HG03139 (cell line): ENCODE data around the gene ELOVL5.
"Not testable (repeated sequence)": the region's sequence is repeated elsewhere in the genome, so short reads cannot be mapped to it uniquely, and the experiment has no call there.

Experiments used
- ATAC-seq: cut with Tn5 transposase; IDR thresholded peaks from one replicate; pipeline ENCODE4 v1.9.1; 2021; ENCODE audit not compliant: unreplicated experiment

The ELOVL5 gene

DNA sequence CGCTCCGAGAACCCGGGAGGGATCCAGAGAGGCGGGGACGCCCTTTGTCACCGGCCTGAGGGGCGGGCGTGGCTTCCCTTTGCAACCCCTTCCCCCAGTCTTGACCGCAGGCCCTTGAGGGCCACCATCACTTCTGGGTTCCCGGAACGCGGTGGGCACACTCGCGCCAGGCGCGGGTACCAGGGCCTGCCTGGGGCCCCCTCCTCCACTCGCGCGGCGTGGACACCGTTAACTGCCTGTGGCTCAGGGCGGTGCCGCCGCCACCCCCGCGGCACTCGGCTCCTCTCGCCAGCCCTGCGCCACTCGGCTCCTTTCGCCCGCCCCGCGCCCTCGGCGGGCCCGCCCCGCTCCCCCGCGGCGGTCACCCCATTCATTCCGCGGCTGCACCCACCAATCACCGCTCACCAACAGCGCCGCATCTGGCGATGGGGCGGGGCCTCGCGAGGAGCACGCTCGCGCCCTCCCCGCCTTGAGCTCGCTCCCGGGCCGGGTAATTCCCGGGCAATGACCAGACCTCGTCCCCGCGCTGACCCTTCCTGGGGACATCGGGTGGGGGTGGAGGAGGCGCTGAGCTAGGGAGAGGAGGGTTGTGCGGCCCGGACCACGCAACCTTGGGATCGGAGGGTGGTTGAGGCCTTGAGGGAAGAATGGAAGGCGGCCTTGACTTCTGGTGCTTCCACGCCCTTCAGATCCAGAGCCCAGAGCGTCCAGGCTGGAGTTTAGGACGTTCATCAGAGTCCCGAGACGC, 10.5 kb upstream of the ELOVL5 start:
- peak; percentile 95 for ATAC-seq

DNA sequence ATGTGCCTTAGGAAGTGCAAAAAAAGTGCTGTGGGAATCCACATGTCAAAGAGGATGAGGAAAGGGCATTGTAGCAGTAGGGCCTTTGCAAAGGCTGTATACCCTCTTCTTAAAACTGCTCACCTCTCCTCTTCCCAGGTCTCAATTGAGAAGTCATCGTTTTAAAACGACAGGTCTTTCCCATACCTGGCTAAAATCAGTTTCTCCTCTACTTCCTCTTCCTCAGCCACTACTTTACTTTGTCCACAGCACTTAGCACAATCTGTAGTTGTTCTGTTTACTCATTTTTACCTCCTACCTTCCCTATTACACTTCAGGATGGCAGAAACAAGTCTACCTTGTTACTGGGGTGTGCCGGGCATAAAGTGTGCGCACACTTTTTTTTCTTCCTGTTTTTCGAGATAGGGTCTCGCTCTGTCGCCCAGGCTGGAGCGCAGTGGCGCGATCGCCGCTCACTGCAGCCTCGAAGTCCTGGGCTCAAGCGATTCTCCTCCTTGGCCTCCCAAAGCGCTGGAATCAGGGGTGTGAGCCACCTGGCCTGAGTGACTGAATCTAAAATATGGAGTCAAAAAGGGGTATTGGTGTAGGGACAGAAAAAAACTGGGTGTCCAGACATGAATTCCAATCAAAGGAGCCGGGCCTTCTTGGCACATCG, 9.8 kb upstream of the ELOVL5 start:
- peak; percentile 3 for ATAC-seq

DNA sequence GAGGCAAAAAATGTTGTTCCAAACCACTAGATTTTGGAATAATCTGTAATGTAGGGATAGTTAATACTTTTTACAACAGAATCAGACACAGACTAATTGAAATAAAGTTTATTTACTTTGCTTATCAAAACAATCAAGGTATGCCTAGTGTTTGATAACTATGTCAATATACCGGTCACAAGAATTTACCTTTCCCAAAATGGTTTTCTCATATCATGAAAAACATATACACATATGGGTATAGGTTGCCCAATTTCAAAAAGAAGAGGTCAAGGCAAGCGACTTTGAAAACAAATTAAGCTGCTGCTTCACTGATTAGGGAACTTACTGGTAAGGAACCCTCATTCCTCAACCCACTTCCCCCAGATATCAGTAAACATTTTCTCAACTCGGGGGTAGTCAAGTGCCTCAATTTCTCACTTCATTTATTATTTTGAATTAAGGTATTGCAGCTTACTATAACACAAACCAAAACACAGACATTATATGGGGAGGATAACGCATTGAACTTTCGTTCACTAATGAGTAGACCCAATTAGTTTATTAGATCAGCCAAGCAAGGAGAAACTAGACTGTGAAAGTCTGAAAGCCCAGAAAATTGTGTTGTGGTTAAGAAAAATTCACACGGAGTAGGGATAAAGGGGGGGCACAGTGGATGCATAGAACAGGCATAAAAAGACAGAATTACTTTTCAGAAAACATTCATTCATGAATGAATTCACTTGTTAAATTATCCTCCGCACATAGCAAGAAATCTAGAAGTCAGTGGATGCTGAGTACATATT, 9.0 kb upstream of the ELOVL5 start:
- ATAC-seq = no peak

DNA sequence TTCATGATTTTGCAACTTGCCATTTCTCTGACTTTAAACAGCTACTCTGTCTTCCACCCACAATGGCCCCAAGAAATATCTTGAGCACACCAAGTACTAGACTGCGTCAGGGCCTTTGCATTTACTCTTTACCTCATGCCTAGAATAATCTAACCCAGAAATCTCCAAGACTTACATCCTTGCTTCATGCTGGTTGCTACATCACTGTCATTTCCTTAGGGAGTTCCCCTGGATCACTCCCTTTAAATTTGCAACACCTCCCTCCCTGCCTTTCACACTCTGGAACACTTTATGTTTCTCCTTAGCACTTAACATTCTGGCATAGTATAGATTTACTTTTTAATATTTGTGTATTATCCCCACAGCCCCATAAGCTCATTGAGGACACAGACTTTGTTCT, 4.9 kb upstream of the ELOVL5 start:
- no peak for ATAC-seq

DNA sequence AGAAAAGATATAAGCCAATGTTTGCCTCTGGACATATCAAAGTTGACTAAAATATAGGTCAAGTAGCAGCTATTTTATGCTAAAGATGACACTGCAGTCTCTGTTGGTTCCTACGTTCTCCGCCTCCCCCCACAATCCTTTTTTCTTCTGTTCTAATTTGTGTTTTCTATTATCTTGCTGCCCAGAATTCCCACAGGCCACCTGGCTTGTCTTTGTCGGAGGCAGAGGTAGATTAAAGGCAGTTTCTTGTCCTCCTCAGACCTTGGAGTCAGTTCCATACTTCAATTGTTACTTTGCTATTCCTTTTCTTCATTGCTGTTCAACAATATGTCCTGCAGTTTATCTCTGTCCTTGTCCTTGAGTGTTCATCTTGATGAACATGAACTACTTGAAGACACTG, 3.6 kb upstream of the ELOVL5 start:
- ATAC-seq = no peak

DNA sequence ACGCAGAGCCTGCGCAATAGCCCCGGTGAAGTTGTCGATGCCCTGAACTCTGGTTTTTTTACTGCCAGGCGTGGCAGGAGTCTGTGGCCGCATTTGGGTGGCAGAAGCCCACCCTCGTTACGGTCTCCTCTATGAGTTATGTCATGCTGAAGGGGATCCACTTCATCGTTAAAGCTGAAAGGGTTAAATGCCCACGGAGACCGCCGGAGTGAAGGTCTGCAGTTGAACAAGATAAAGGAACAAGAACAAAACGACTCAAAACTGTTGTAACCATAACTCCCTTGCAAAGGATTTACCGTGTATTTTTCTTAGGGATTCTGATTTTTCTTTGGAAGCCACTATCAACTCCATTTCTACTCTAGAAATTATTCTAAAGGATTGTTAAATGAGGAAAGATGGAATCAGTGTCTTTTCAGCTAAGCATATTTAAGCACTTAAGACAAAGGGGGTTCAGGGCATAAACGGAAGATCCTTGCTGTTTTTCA, 501 bp upstream of the ELOVL5 start:
- ATAC-seq = no peak

DNA sequence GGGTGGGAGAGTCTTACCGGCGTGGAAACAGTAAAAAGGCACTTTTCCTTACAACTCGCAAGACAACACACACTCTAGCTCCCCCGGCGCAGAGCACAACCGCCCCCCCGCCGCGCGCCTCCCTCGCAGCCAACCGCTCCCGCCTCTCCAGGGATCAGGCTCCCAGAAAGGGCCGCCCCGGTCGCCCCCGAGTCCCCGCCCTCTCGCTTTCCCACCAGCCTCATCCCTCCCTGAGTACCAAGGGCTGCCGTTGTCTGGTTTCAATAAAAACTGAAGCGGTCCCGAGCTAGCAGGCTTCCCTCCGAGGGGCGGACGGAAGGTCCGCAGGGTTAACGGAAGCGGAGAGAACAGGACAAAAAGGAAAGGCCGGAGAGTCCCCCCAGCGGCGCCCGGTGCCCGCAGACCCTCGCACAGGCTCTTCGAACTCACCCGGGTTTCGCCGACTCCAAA, 804 bp downstream of the ELOVL5 start:
- peak; percentile 8 for ATAC-seq

DNA sequence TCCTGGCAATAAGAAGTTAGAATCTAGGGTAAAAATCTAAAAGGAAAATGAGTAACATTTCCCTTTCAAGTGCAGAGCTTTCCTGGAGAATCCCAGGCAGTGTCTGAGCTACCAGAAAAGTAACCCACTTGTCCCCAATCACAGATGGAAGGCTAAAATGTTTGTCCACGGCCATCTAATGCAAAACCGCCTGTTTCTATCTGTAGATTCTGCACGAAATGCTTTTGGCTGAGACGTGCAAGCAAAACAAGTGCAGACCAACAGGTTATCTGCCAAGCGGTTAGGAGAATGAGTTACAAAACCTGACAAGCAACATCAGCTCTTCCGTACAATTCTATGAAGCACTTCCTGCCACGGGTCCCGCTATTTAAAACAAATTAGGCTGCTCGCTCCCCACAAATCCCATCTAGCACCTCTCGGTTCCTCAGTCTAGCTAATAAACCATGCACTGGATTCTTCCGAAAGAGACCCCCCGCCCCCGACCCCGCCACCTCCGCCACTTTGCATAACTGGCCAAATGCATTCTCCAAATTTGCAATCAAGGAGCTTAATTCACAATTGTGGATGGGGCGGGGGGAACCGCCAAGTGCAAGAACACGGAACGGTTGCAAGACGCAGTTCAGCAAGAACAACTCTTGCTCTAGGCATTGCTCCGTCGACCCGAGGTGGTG, 1.4 kb downstream of the ELOVL5 start:
- peak; percentile 31 for ATAC-seq

DNA sequence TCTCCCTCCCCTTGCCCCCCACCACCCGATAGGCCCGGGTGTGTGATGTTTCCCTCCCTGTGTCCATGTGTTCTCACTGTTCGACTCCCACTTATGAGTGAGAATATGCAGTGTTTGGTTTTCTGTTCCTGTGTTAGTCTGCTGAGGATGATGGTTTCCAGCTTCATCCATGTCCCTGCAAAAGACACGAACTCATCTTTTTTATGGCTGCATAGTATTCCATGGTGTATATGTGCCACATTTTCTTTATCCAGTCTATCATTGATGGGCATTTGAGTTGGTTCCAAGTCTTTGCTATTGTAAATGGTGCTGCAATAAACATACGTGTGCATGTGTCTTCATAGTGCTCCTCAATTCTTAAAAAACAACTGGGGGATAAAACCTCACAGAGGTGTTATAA, 2.7 kb downstream of the ELOVL5 start:
- not testable (repeated sequence) for ATAC-seq

DNA sequence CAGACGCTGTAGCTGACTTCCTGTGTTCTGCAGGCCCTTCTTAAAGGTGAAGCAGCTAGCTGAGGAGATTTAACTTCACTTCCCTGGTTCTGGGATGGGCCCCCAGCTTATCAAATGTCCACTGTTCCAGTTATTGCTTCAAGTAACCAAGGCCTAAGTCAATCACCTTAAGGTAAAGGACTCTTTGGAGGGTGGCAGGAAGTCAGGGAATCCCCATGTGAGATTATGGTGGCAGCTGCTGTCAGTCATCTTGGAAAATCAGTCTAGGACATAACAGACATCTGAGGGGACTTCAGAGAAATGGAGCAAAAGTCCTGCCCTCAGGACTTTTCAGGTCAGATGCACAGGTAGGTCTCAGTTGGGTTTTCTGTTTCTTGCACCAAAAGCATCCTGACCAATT, 3.8 kb downstream of the ELOVL5 start:
- ATAC-seq = no peak

DNA sequence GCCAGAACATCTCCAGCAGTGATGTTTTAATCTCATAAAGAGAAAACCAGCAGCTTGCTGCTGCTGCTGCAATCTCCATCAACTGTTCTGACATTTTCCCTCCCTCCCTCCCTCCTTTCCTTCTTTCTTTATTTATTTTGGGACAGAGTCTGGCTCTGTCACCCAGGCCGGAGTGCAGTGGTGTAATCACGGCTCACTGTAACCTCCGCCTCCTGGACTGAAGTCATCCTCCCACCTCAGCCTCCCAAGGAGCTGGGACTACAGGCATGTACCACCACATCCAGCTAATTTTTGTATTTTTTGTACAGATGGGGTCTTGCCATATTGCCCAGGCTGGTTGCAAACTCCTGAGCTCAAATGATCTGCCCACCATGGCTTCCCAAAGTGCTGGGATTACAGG, 5.7 kb downstream of the ELOVL5 start:
- ATAC-seq = no peak

DNA sequence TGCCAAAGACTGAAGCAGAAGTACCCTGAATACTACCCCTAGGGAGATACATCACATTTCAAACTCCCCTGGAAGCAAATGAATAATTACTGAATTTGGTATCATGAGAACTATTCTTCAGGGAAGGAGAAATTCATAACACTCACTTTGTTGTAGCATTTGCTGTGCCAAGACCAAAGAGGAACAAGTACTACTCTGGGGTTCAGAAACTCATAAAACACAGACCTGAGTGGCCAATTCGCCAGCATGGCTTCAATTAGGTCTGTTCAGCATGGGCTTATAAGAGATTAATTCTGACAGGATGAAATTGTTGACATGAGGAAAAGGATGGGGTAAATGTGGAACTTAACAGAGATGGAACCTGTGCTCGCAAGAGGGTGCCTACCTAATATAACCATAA, 6.5 kb downstream of the ELOVL5 start:
- no peak for ATAC-seq

DNA sequence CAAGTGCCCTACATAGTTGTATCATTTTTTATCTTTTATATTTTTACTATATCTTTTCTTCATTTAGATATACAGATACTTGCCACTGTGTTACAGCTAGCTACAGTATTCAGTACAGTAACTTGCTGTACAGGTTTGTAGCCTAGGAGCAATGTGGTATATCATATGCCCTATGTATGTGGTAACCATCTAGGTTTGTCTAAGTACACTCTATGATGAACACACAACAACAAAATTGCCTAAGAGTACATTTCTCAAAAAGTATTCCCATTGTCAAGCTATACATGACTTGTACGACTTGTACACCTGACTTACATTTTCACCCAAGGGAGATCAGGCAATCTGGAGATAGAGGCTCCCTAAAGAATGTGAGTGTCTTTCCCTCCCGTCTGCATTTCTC, 8.2 kb downstream of the ELOVL5 start:
- ATAC-seq = no peak

DNA sequence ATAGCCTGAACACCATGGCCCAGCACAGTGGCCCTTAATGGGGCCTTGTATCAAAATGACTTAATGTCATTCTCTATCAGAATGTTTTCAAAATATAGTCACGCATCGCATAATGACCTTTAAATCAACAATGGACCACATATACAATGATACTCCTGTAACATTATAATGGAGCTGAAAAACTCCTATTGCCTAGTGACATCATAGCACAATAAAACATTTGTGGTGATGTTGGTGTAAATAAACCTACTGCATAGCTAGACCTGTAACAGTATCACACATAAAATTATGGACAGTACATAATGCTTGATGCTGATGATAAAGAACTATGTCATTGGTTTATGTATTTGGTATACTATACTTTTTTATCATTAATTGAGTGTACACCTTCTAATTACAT, 9.3 kb downstream of the ELOVL5 start:
- ATAC-seq = no peak

DNA sequence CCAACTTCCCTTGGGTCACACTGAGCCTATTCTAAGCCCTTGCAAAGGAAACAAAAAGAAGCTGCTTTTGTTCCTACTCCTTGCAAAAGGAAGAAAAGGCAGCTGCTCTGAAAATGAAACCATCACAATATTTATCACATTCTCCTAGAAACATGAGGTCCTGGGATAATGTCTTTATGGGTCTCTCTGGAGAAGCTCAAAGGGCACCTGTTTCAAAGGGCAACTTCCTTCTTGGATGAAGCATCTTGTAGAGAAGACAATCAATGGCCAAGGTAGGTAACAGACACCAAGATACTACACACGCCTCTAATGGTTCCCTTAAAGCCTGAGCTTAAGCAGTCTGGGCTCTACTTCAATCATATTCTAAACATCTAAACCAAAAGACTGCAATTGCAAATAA, 10.4 kb downstream of the ELOVL5 start:
- no peak for ATAC-seq

DNA sequence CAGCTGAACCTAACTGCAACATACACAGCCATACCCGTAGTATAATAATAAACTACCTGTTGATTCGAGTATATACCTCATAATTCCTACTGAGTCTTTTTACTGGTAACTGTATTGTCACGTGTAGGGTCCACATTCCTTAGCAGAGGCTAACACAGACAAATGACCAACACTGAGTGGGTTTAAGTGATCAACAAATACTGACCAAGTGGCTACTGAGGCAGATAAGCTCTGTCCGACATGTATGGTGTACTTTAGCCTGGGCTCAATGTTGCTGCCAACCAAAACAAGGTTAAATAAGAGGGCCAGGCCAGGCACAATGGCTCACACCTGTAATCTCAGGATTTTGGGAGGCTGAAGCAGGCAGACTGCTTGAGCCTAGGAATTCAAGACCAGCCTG, 12.7 kb downstream of the ELOVL5 start:
- no peak for ATAC-seq

DNA sequence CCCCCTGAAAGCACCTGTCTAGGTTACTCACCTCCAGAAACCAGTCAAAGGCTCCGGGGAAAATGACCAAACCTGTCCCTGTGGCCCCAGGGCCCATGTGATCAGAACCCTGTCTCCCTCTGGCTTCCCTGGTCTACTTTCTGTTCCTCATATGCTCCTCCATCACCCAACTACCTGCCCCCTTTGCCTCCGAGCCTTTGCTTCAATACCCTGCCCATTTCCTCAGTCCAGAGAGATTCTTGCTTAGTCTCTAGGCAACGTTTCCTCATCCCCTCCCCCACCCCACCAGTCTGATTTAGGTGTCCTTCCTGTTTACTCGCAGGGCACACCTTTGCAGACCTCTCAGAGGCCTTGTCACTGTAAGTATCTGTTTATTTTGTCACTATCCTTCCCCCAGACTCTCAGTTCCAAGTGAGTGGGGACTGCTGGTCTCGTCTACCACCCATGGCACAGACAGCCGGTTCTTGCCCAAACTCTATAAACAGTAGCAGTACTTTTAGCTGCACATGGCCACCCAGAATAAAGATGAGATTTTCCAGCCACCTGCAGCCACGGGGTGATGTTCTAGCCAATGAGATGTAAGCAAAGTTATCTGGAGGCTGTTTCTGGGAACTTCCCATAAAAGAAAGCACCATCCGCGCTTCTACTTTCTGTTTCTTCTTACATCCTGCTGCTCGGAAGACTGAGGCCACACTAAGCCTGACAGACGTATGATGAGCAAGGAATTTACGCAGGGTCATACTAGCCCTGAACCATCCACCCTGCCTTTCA, 13.3 kb downstream of the ELOVL5 start:
- peak; percentile 75 for ATAC-seq

DNA sequence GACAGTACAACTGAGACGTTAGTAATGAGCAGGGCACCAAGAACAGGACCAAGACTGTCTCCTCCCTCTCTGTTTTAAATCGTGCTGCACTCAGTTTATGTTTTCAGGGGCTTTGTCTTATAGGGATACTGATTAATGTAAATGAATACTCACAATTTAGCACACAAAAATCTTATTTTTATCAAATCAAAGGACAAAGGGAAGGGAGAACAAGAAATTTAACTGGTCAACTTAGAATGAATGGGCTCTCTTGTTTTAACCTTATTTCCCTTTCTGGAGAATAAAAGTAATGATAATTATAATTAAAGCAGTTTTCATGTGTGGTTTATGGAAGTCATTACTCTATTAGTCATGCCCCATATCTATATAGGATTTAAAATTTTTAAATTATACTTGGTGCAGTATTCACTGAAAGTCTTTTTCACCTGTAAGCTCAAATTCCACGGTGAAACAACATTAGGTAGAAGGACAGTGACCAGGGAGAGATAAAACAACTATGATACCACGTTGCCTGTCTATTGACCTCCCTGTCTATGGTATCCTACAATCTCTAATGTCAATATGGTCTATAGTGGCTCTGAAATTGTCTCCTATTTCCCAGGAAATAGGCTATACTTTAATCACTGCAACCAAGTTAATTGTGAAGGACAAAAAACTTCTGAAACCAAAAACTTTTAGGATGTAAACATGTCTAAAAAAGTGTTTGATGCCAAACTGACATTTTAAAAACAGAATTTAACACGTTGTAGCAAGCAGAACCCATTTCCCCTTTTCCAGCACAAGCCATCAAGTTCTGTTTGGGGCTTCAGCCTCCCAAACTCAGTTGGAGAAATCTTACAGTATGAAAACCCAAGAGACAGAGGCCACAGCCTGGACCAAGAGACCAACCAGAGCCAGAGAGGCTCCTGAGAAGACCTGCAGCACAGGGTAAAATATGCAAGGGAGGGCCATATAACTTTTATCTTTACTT, 15.0 kb downstream of the ELOVL5 start:
- ATAC-seq = no peak

DNA sequence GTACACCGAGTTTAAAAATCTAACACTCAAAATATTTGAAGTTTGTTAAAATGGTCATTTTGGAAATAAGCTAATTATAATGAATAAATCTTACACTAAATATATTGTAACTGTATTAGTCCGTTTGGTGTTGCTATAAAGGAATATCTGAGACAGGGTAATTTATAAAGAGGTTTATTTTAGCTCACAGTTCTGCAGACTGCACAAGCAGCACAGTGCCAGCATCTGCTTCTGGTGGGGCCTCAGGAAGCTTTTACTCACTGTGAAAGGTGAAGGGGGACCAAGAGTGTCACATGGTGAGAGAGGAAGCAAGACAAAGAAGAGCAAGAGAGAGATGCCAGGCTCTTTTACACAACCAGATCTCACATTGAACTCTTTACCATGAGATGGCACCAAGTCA, 17.1 kb downstream of the ELOVL5 start:
- no peak for ATAC-seq
